Measurements from ENCODE around the gene RABIF. TPM values are rescaled to one million over a fixed set of nuclear protein-coding genes. Genes with fewer than 3 reads are reported as not detected.

Gene RABIF
- total and polyA plus RNA-seq, 2 donors from 2014 or later: 8.7 to 9.4 TPM

DNA sequence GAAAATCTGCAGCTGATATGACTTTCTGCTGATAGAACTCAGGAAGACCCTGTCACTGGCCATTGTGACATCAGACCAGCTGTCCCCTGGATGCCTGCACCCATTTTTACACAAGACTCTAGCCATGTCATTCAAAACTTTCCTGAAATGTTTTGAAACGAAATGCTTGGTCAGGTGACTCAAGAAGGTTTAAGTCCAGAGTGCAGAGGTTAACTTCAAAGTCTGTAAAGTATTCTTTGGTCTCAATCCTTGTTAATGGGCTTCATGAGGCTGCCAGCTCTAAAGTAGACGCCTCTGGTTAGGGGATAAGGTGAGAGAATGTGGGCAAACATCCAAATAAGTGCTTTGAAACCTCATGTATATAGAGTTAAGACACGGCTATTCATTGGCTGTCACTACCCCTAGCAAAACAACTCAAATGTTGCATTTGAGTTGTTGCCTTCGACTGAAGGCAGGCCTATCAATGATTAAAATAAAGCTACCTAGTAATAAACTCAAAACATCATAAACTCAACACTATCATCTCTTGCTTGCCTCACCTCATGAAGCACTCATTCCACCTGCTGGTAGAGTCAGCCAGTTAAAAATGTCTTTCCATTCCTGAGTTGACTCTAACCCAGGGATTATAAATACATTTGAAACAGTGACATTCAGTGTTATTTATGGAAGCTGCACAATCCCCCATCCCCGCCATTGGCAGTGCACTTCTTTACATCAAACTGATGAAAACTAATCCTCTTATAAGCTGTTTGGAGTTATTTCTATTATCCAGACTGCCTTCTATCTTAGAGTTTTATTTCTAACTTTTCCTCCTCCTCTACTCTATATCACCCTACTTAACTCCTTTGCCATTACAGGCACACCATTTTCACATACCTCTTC, 26.0 kb downstream of the RABIF start:
- H3K36me3 ChIP-seq (ENCODE audit: control insufficient read depth in 2 of 3, insufficient read depth in 3 of 3, low read length in 3 of 3): no peaks in the 10 kb centered on the region
- H3K27me3 ChIP-seq (ENCODE audit: control insufficient read depth, insufficient read depth, low read length): no peaks in the 10 kb centered on the region
- peaks cover 0 to 19% (median 5%) of the 10 kb centered on the region in 3 donors for H3K4me1 ChIP-seq (ENCODE audit: control insufficient read depth in 2 of 3, insufficient read depth in 2 of 3, low read depth in 1 of 3, low read length in 3 of 3)
- no peaks in the 10 kb centered on the region for H3K9me3 ChIP-seq (ENCODE audit: control insufficient read depth in 2 of 3, insufficient read depth in 1 of 3, low read length in 3 of 3)
- DNase-seq (peak in 1 of 5 donors; percentile 19), FAIRE-seq (no peak)
- H3K27ac ChIP-seq (ENCODE audit: low read depth in 2 of 2, low read length in 2 of 2): no peak overlapping the region
- intact Hi-C loops (cut with DNase I): no loop called here
- H3K9ac ChIP-seq (ENCODE audit: low read length in 3 of 3): no peak overlapping the region
- H3K4me3 ChIP-seq (ENCODE audit: low read length in 3 of 3): peak overlapping the region in 2 of 3 donors; percentile 81 to 88
- TF ChIP-seq CTCF (IDR thresholded peaks at IDR 0.05; ENCODE audit: borderline replicate concordance, extremely low read depth, insufficient read depth): peak; percentile 14

- Histone ChIP-seq H3K4me3 (ENCODE audit: low read length in 3 of 3) (peak overlapping the region; percentile 81 to 89 (median 88)), H3K36me3 (ENCODE audit: control insufficient read depth in 2 of 3, insufficient read depth in 3 of 3, low read length in 3 of 3) (no peaks in the 10 kb centered on the region), H3K9ac (ENCODE audit: low read length in 3 of 3) (peak overlapping the region in 2 of 3 donors; percentile 55 to 62), H3K9me3 (ENCODE audit: control insufficient read depth in 2 of 3, insufficient read depth in 1 of 3, low read length in 3 of 3) (no peaks in the 10 kb centered on the region), H3K27me3 (ENCODE audit: control insufficient read depth, insufficient read depth, low read length) (no peaks in the 10 kb centered on the region), H3K4me1 (ENCODE audit: control insufficient read depth in 2 of 3, insufficient read depth in 2 of 3, low read depth in 1 of 3, low read length in 3 of 3) (peaks cover 0 to 26% (median 11%) of the 10 kb centered on the region in 3 donors), H3K27ac (ENCODE audit: low read depth in 2 of 2, low read length in 2 of 2) (peak overlapping the region; percentile 63)
- no peak for TF ChIP-seq CTCF (IDR thresholded peaks at IDR 0.05; ENCODE audit: borderline replicate concordance, extremely low read depth, insufficient read depth)
- FAIRE-seq (no peak), DNase-seq (peak; percentile 95 to 97 (median 97))
- intact Hi-C loops (cut with DNase I): no loop called here
Measured at GRCh38 chr1:202861420-202862132, 27.4 kb downstream of the RABIF start.

- DNase-seq (peak; percentile 77 to 90 (median 85)), FAIRE-seq (no peak)
- intact Hi-C loops (cut with DNase I): no loop called here
- no peak for TF ChIP-seq CTCF (IDR thresholded peaks at IDR 0.05; ENCODE audit: borderline replicate concordance, extremely low read depth, insufficient read depth)
- peak overlapping the region; percentile 59 to 63 for H3K27ac ChIP-seq (ENCODE audit: low read depth in 2 of 2, low read length in 2 of 2)
- no peaks in the 10 kb centered on the region for H3K27me3 ChIP-seq (ENCODE audit: control insufficient read depth, insufficient read depth, low read length)
- no peaks in the 10 kb centered on the region for H3K36me3 ChIP-seq (ENCODE audit: control insufficient read depth in 2 of 3, insufficient read depth in 3 of 3, low read length in 3 of 3)
- H3K4me3 ChIP-seq (ENCODE audit: low read length in 3 of 3): peak overlapping the region; percentile 66 to 81 (median 70)
- H3K4me1 ChIP-seq (ENCODE audit: control insufficient read depth in 2 of 3, insufficient read depth in 2 of 3, low read depth in 1 of 3, low read length in 3 of 3): peaks cover 0 to 26% (median 11%) of the 10 kb centered on the region in 3 donors
- H3K9ac ChIP-seq (ENCODE audit: low read length in 3 of 3): peak overlapping the region in 2 of 3 donors; percentile 55 to 62
- H3K9me3 ChIP-seq (ENCODE audit: control insufficient read depth in 2 of 3, insufficient read depth in 1 of 3, low read length in 3 of 3): no peaks in the 10 kb centered on the region
Measured at GRCh38 chr1:202860744-202861419, 28.1 kb downstream of the RABIF start.
